GM12874 (cell line): ENCODE results near the gene WDR59.

Experiments
- TF ChIP-seq, protein P1 (sequence below): IDR thresholded peaks from 2 replicates; pipeline ENCODE4 v1.5.1; 2011; ENCODE audit warnings: low read depth, mild to moderate bottlenecking, control low read depth, low read length, moderate library complexity; ENCODE audit not compliant: insufficient read depth

Gene WDR59

DNA sequence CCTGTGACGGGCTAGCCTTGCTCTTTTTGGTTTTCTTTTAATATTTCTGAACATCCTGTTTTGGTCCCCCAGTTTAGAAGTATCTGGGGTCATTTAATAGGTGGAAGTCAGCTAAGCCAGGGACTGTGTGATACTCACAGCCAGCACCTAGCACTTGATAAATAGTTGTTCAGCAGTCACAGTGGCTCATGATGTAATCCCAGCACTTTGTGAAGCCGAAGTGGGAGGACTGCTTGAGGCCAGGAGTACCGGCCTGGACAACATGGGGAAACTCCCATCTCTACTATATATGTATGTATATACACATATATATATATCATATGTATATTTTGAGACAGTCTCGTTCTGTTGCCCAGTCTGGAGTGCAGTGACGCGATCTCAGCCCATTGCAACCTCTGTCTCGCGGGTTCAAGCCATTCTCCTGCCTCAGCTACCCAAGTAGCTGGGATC, 12.1 kb upstream of the WDR59 start:
- TF ChIP-seq, protein P1, sequence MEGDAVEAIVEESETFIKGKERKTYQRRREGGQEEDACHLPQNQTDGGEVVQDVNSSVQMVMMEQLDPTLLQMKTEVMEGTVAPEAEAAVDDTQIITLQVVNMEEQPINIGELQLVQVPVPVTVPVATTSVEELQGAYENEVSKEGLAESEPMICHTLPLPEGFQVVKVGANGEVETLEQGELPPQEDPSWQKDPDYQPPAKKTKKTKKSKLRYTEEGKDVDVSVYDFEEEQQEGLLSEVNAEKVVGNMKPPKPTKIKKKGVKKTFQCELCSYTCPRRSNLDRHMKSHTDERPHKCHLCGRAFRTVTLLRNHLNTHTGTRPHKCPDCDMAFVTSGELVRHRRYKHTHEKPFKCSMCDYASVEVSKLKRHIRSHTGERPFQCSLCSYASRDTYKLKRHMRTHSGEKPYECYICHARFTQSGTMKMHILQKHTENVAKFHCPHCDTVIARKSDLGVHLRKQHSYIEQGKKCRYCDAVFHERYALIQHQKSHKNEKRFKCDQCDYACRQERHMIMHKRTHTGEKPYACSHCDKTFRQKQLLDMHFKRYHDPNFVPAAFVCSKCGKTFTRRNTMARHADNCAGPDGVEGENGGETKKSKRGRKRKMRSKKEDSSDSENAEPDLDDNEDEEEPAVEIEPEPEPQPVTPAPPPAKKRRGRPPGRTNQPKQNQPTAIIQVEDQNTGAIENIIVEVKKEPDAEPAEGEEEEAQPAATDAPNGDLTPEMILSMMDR, result no peak

DNA sequence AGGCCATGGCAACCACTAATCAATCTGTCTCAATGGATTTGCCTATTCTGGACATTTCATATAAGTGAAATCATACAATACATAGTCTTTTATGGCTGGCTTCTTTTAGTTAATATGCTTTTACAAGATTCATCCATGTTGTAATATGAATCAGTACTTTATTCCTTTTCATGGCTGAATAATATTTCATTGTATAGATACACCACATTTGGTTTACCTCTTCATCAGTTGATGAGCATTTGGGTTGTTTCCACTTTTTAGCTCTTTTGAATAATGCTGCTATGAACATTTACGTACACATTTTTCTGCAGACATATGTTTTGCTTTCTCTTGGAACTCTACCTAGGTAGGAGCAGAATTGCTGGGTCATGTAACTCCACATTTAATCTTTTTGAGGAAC, 11.1 kb upstream of the WDR59 start:
- TF ChIP-seq, protein P1, result no peak

DNA sequence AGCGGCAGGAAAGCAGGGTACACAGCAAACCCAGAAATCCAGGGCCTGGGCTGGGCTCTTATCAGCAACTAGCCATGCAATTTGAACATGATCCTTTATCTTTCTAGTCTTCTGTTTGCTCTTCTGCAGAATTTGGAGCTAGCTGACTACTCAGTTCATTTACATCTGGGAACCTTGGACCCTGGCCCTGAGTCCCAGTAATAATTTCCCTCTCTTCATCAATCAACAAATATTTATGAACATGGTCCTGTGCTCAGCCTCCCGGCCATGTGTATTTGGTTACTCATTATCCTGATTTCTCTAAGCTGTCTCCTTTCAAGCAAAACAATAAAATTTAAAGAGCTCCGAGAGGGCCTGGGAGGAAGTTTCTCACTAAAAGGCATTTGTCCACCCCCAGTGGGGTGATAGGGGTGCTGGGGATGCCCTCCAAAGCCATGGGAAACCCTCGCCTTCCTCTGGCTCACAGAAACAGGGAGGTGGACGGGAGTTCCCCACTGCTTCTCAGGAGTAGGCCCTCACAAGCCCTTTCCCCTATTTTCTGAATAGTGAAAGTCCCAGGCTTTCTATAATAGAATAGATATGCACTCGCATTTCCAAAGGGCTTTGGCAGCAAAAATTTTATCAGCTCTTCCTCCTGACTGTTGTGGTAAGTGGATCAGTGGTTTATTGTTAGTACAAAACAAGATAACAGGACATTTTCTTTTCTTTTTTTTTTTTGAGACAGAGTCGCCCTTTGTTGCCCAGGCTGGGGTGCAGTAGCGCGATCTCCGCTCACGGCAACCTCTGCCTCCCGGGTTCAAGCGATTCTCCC, 6.9 kb upstream of the WDR59 start:
- TF ChIP-seq, protein P1, result no peak

DNA sequence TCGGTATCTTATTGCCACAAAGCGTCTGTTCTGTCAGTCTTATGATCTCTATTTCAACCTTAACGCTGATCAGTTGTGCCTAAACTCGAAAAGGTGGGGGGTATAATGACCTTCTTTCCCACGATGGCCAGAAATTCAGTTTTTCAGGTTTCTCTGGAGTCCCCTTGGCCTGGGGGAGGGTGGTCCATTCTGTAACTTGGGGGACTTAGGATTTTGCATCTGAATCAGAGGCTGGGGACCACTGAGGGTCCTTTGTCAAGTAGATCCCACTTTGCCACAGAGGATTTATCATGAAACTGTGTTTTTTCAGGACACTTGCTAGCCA, 6.3 kb upstream of the WDR59 start:
- TF ChIP-seq, protein P1, result no peak

DNA sequence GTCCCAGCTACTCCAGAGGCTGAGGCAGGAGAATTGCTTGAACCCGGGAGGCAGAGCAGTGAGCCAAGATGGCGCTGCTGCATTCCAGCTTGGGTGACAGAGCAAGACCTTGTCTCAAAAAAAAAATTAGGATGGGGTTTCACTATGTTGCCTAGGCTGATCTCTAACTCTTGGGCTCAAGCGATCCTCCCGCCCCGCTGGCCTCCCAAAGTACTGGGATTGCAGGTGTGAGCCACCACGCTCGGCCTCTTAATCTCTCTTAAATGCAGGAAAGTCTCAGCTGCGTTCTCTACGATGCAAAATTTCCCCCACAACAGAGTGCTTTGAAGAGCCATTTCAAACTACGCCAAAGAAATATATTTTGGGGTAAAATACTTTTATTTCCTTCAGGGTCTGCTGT, 5.9 kb upstream of the WDR59 start:
- TF ChIP-seq, protein P1, result no peak

DNA sequence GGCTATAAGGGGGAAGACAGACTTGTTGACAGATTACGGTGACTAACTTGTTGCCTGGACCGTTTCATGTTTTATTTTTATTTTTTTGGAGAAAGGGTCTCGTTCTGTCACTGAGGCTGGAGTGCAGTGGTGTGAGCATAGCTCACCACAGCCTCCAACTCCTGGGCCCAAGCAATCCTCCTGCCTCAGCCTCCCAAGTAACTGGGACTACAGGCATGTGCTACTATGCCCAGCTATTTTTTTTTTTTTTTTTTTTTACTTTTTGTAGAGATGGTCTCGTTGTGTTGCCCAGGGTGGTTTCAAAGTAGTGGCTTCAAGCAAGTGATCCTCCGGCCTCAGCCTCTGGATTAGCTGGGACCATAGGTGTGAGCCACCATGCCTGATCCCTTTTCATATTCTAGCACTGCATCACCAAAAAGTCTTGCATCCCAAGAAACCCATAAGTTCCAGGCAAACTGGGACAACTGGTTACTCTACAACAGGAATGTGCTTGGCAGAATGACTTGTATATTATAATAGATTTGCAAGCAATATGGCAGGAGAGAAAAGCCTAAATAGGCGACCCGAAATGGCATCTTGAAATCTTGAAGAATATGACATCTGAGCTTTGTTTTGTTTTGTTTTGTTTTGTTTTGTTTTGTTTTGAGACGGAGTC, 2.2 kb upstream of the WDR59 start:
- TF ChIP-seq, protein P1, result no peak

DNA sequence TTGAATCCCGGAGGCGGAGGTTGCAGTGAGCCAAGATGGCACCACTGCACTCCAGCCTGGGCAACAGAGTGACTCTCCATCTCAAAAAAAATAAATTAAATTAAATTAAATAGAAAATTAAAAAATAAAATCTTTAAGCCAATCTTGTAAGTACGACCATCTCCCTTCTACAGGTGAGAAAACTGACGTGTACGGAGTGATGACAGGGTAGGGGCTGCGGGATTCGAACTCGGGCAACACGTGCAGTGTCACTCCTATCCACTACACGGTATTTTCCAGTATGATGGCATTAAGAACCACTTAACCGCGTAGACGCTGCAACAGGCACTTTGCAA, 762 bp downstream of the WDR59 start:
- TF ChIP-seq, protein P1, result no peak
